Esophagus muscularis mucosa (tissue), 4 donors: ENCODE data around the gene B3GALT6. TPM values are rescaled to one million over a fixed set of nuclear protein-coding genes. Genes with fewer than 3 reads are reported as not detected.

Experiments used
- DNase-seq: peaks from one replicate; pipeline ENCODE4 v3.0.0-alpha.2; 2017; ENCODE audit errors: extremely low spot score
- H3K27ac ChIP-seq, 4 donors: fragments of 200-600 bp; sonication (generic); replicated peaks in 1 of 4; 1 replicate in 3 of 4; 2 replicates in 1 of 4; pipeline ENCODE4 v1.5.1; 2016 to 2019; ENCODE audit warnings: mild to moderate bottlenecking in 1 of 4
- H3K27me3 ChIP-seq, 4 donors: fragments of 200-600 bp; sonication (generic); one replicate each; pipeline versions ENCODE4 v1.5.1 to v1.6.0; 2016 to 2019
- H3K36me3 ChIP-seq, 4 donors: fragments of 200-600 bp; sonication (generic); one replicate each; pipeline ENCODE4 v1.5.1; 2016 to 2019
- H3K4me1 ChIP-seq, 4 donors: fragments of 200-600 bp; sonication (generic); one replicate each; pipeline ENCODE4 v1.5.1; 2016 to 2019
- H3K4me3 ChIP-seq, 4 donors: fragments of 200-600 bp; sonication (generic); 1 replicate in 2 of 4; 2 replicates in 2 of 4; pipeline ENCODE4 v1.5.1; 2016 to 2019; ENCODE audit warnings: mild to moderate bottlenecking in 4 of 4, moderate library complexity in 1 of 4
- H3K9me3 ChIP-seq, 4 donors: fragments of 200-600 bp; sonication (generic); 1 replicate in 3 of 4; 2 replicates in 1 of 4; pipeline ENCODE4 v1.5.1; 2016 to 2019
- CTCF ChIP-seq, 3 experiments: fragments of 200-600 bp in 2 of 3; fragments of 450-650 bp in 1 of 3; sonication (generic) in 2 of 3; IDR thresholded peaks; one replicate each; pipeline ENCODE4 v1.5.1; 2017 to 2019; ENCODE audit warnings: antibody characterized with exemption in 3 of 3, mild to moderate bottlenecking in 2 of 3, moderate library complexity in 1 of 3
- EP300 ChIP-seq: sonication (generic); formaldehyde crosslinking; IDR thresholded peaks from one replicate; pipeline ENCODE4 v1.6.1; 2017; ENCODE audit warnings: antibody characterized with exemption
- POLR2A ChIP-seq: fragments of 450-650 bp; IDR thresholded peaks from one replicate; pipeline ENCODE4 v1.6.1; 2017; ENCODE audit warnings: antibody characterized with exemption, moderate library complexity, mild to moderate bottlenecking, low read depth
- POLR2AphosphoS5 ChIP-seq, 2 donors: sonication (generic); formaldehyde crosslinking; IDR thresholded peaks; one replicate each; pipeline ENCODE4 v1.6.1; 2017; ENCODE audit warnings: antibody characterized with exemption in 2 of 2
- WGBS: methylation state at CpG from one replicate; pipeline ENCODE4 v1.1.5; 2018; 5-methylcytosine and 5-hydroxymethylcytosine counted together
- intact Hi-C: fragments of 100-400 bp; cut with DNase I; formaldehyde crosslinking; loops from one replicate; pipeline ENCODE4 v1.15.1; 2023
- total RNA-seq, 4 donors: library from RNA; depleted of rRNA; stranded (reverse); fragments of >200 nt; gene quantifications; one replicate each; pipeline versions ENCODE4 v1.1.0 to v1.2.1, GENCODE V29; 2016

Gene B3GALT6
- total RNA-seq, 4 donors from 2014 or later: 10.4 to 24.6 (median 21.0) TPM

DNA sequence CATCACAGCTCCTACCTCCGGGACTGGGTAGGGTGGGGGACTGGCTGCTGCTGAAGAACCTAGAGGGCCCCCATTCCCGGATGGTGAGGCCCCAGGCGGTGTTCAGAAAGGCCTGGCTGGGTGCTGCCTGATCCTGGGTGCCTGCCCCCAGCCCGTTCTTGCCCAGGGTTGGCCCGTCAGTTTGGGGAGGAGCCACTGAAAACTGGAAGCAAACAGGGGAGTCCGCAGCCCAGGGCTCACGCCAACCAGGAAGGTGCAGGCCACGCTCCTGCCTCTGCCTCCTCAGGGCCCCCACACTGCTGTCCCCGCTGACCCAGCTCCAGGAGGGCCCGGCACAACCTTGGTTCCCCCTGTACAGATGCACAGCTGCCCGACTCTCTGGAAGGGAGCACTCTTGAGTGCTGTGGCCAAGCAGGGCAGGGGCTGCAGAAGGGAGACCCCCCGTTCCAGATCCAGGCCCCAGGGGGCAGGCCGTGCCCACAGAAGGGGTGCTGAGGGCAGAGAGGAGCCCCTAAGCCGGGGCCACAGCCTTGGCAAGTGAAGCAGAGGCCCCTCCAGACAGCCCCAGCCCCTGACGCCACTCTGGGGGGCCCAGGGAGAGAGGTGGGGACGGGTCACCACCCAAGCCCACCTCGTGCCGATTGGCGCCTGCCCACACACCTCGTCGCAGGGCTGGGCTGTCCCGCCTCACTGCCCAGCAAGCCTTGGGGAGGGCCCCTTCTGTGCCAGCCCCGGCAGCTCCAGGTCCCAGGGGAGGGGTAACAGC, 9.0 kb downstream of the B3GALT6 start:
- H3K27ac ChIP-seq: no peak overlapping the region
- no peak overlapping the region for H3K4me3 ChIP-seq
- TF ChIP-seq EP300 (no peak), POLR2AphosphoS5 (IDR thresholded peaks at IDR 0.05) (no peak), POLR2A (no peak), CTCF (IDR thresholded peaks at IDR 0.05) (no peak)
- peaks cover 0 to 24% (median 4%) of the 10 kb centered on the region in 4 donors for H3K36me3 ChIP-seq
- 47% methylated on average over 11 of the region's 23 CpGs for WGBS
- peaks cover 9 to 31% (median 14%) of the 10 kb centered on the region in 4 donors for H3K4me1 ChIP-seq
- no peak for DNase-seq
- intact Hi-C loops: no loop called here
- peaks cover 0 to 62% (median 14%) of the 10 kb centered on the region in 4 donors for H3K27me3 ChIP-seq
- H3K9me3 ChIP-seq: no peaks in the 10 kb centered on the region

DNA sequence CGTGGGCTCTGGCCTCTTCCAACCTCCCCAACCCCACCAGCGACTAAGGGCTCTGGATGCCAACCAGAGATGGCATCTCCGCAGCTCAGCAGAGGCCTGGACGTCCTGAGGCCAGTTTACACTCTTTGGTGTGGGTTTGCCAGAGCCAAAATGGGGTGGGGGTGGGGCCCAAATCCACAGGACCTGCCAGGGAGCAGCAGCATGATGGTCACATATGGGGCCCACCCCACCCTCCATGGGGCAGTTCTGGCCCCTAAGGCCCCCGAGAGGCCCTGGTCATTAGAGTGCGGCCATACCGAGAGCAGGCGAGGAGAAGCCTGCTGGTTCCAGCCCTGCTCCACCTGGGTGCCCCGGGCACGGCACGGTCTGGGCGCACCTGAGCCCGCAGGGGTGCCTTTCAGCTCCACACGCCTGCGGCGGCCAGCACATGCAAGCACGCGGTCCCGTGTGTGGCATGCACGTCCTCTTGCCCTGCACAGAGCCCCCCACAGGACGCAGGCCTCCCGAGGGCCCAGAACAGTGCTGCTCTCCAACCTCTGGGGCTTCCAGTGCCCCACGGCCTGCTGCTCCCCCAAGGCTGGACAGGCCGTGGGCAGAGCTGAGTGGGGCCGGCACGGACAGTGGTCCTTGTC, 9.7 kb downstream of the B3GALT6 start:
- Histone ChIP-seq H3K27me3 (peaks cover 0 to 69% (median 19%) of the 10 kb centered on the region in 4 donors), H3K27ac (no peak overlapping the region), H3K4me1 (peaks cover 12 to 34% (median 21%) of the 10 kb centered on the region in 4 donors), H3K4me3 (no peak overlapping the region), H3K36me3 (peaks cover 0 to 24% (median 4%) of the 10 kb centered on the region in 4 donors), H3K9me3 (no peaks in the 10 kb centered on the region)
- intact Hi-C loops: no loop called here
- TF ChIP-seq POLR2AphosphoS5 (IDR thresholded peaks at IDR 0.05): no peak
- TF ChIP-seq CTCF (IDR thresholded peaks at IDR 0.05): no peak
- no peak for TF ChIP-seq EP300
- TF ChIP-seq POLR2A: no peak
- DNase-seq: no peak
- 90% methylated on average over 10 of the region's 26 CpGs for WGBS

DNA sequence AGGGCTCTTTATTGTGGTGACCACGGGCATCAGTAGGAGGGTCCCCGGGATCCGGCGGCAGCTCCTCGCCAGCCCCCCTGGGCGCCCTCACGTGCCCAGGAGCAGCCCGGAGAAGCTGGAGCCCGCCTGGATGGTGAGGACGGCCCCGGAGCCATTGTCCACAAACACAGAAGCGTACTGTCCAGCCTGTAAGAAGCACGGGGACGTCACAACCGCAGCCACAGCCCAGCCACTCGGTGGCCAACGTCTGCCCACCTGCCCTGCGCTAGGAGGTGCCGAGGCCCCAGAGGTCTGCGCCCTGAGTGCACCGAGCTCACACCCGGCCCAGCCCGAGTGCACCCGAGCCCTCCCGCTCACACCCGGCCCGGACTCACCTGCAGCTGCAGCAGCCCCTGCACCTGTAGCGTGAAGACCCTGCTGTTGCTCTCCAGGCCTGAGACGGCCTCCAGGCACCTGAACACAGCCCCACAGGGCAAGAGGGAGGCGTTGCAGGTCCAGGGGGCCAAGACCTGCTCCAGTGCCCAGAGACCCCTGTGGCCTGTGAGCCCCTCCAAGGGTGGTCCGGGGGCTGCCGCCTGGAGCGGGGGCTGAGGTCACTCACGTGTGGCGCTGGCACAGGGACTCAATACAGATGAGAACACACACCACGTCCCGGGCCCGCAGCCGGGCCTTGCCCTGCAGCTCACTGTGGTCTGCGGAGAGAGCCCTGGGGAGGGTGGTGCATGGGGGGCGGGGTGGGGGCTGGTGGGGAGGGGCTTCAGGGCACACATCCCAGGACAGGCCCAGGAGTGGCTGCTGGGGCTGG, 10.6 kb downstream of the B3GALT6 start:
- Histone ChIP-seq H3K27ac (no peak overlapping the region), H3K4me3 (no peak overlapping the region), H3K36me3 (peaks cover 0 to 24% (median 4%) of the 10 kb centered on the region in 4 donors), H3K9me3 (no peaks in the 10 kb centered on the region), H3K27me3 (peaks cover 0 to 71% (median 27%) of the 10 kb centered on the region in 4 donors), H3K4me1 (peaks cover 4 to 34% (median 20%) of the 10 kb centered on the region in 4 donors)
- DNase-seq: no peak
- 90% methylated on average over 12 of the region's 41 CpGs for WGBS
- TF ChIP-seq POLR2A: no peak
- no peak for TF ChIP-seq EP300
- no peak for TF ChIP-seq CTCF (IDR thresholded peaks at IDR 0.05)
- TF ChIP-seq POLR2AphosphoS5 (IDR thresholded peaks at IDR 0.05): no peak
- intact Hi-C loops: no loop called here

DNA sequence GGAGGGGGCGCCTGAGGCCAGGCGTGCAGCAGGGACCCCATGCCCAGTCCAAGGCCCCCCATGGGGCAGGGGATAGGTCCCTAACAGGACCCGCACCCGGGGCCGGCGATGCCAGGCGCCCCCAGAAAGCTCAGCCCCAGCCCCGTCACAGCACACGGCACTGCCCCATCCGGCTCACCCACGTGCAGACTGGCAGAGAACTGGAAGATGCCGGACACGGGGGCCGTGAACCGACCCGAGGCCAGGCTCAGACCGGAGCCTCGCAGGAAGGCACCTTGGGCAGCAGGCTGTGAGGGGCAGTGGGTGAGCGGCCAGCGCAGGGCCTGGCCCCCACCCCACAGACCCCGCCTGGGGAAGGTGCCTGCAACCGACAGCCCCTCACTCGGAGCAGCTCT, 11.2 kb downstream of the B3GALT6 start:
- Histone ChIP-seq H3K9me3 (no peaks in the 10 kb centered on the region), H3K4me1 (peaks cover 3 to 28% (median 17%) of the 10 kb centered on the region in 4 donors), H3K27ac (no peak overlapping the region), H3K36me3 (peaks cover 0 to 24% (median 4%) of the 10 kb centered on the region in 4 donors), H3K27me3 (peaks cover 0 to 71% (median 24%) of the 10 kb centered on the region in 4 donors), H3K4me3 (no peak overlapping the region)
- DNase-seq: no peak
- no peak for TF ChIP-seq POLR2AphosphoS5 (IDR thresholded peaks at IDR 0.05)
- no peak for TF ChIP-seq EP300
- TF ChIP-seq CTCF (IDR thresholded peaks at IDR 0.05): no peak
- TF ChIP-seq POLR2A: no peak
- intact Hi-C loops: no loop called here
- 83% methylated on average over 1 of the region's 23 CpGs for WGBS
